Measurements from ENCODE around the gene ADAM15. TPM values are rescaled to one million over a fixed set of nuclear protein-coding genes. Genes with fewer than 3 reads are reported as not detected.

ADAM15 gene
- total and polyA plus RNA-seq, 2 donors (not counting 1 experiment from before 2014, with no cell fraction given), result 14.6 to 28.4 TPM

DNA sequence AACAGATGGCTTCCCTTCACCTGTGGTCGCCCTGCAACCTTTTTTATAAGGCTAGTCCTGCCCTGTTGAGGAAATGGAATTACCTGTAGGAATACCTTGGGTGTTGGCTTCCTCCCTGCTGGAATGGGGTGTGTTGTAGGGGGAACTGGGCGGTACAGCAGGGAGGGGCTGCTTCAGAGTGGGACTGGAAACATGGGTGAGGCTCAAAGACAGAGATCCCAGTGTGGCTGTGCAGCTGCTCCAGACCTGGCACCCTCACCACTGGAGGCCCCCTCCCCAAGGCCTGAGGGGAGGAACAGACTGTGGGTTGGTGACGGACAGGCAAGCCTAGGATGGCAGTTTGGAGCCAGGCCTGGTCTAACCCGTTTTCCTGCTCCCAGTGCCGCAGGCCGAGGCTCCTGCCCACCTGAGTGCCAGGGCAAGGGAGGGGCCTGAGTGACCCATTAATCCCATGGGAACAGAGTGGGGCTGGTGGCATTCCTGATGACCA is 32.0 kb downstream of the ADAM15 start:
- H3K27me3 Mint-ChIP-seq, result peaks cover 38% of the 10 kb centered on the region
- 80% methylated on average over 6 of the region's 6 CpGs for WGBS (ENCODE audit: insufficient coverage)
- H3K4me1 ChIP-seq (ENCODE audit: control insufficient read depth in 2 of 2, insufficient read depth in 2 of 2, low read length in 2 of 2), result peaks cover 71 to 78% of the 10 kb centered on the region in 2 donors
- no peak overlapping the region for H3K9ac ChIP-seq (ENCODE audit: low read length)
- no peaks in the 10 kb centered on the region for H3K9me3 Mint-ChIP-seq (ENCODE audit: insufficient read depth)
- H3K27me3 ChIP-seq (replicated peaks in 1 of 4; ENCODE audit: control extremely low read depth in 1 of 4, control insufficient read depth in 3 of 4, insufficient read depth in 4 of 4, low read length in 3 of 4), result peaks cover 0 to 57% (median 43%) of the 10 kb centered on the region in 4 experiments
- POLR2A ChIA-PET, result interaction anchor here (0.6 to 3.0 kb wide), 3 partner anchors 20 to 453 kb away, joined by 3 to 18 read pairs (median 4); partner anchors contain the start of gene EFNA4
- H3K27ac ChIP-seq (ENCODE audit: low read length in 2 of 2), result no peak overlapping the region
- peak overlapping the region in 1 of 5 experiments; percentile 52 for H3K4me3 ChIP-seq (ENCODE audit: control extremely low read depth in 1 of 5, extremely low read depth in 1 of 5, insufficient read depth in 1 of 5, low read depth in 2 of 5, low read length in 4 of 5)
- peaks cover 0 to 30% (median 0%) of the 10 kb centered on the region in 3 donors for H3K9me3 ChIP-seq (ENCODE audit: control extremely low read depth in 1 of 3, control insufficient read depth in 2 of 3, insufficient read depth in 1 of 3, low read length in 2 of 3)
- TF ChIP-seq, protein P1, sequence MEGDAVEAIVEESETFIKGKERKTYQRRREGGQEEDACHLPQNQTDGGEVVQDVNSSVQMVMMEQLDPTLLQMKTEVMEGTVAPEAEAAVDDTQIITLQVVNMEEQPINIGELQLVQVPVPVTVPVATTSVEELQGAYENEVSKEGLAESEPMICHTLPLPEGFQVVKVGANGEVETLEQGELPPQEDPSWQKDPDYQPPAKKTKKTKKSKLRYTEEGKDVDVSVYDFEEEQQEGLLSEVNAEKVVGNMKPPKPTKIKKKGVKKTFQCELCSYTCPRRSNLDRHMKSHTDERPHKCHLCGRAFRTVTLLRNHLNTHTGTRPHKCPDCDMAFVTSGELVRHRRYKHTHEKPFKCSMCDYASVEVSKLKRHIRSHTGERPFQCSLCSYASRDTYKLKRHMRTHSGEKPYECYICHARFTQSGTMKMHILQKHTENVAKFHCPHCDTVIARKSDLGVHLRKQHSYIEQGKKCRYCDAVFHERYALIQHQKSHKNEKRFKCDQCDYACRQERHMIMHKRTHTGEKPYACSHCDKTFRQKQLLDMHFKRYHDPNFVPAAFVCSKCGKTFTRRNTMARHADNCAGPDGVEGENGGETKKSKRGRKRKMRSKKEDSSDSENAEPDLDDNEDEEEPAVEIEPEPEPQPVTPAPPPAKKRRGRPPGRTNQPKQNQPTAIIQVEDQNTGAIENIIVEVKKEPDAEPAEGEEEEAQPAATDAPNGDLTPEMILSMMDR (IDR thresholded peaks at IDR 0.05), result no peak
- no peak for TF ChIP-seq EZH2 (IDR thresholded peaks at IDR 0.05; ENCODE audit: borderline replicate concordance, insufficient read depth, low read depth, low read length, poor library complexity, severe bottlenecking)
- H4K20me1 ChIP-seq (ENCODE audit: control insufficient read depth, insufficient read depth, low read length, poor library complexity, severe bottlenecking), result peaks cover 53% of the 10 kb centered on the region
- intact Hi-C loops (cut with micrococcal nuclease), result no loop called here
- H3K4me2 ChIP-seq (replicated peaks; ENCODE audit: low read depth, low read length, poor library complexity, severe bottlenecking), result peak overlapping the region; percentile 97
- peaks cover 64% of the 10 kb centered on the region for H3K4me1 Mint-ChIP-seq
- H3K36me3 ChIP-seq (replicated peaks in 1 of 2; ENCODE audit: control extremely low read depth in 1 of 2, control insufficient read depth in 1 of 2, extremely low read depth in 1 of 2, insufficient read depth in 2 of 2, low read length in 1 of 2), result no peaks in the 10 kb centered on the region
- H3K4me3 Mint-ChIP-seq, result peak overlapping the region; percentile 74
- CTCF ChIA-PET, result interaction anchor here (3.9 to 5.5 kb wide), 4 partner anchors 12 to 88 kb away, joined by 35 to 184 read pairs (median 105); partner anchors contain the start of genes EFNA4, KRTCAP2 and TRIM46
- DNase-seq, result no peak
- no peak for ATAC-seq (ENCODE audit: low read depth)
- peak overlapping the region; percentile 59 for H2AFZ ChIP-seq (ENCODE audit: insufficient read depth, low read depth, low read length, poor library complexity, severe bottlenecking)
- H3K27ac Mint-ChIP-seq, result no peak overlapping the region
- no peaks in the 10 kb centered on the region for H3K79me2 ChIP-seq (ENCODE audit: control insufficient read depth, insufficient read depth, low read length)
